ENCODE data around the gene APOC4. TPM values are rescaled to one million over a fixed set of nuclear protein-coding genes. Genes with fewer than 3 reads are reported as not detected.

Gene APOC4
- polyA plus RNA-seq, 1 donor (not counting 4 experiments of a cell fraction or from before 2014, with no cell fraction given): not detected

GRCh38 chr19:44905437-44906160, 36.4 kb upstream of the APOC4 start, which contains the start of gene APOE:
Gene APOE, plus strand, starts transcription at chr19:44905796. Its CDS starts 829 bp downstream, at chr19:44906625.
- no peak for DNase-seq (ENCODE audit: low read depth, low spot score)
- H3K9ac ChIP-seq (ENCODE audit: control insufficient read depth, extremely low read depth, insufficient read depth, low read length): peak within 1 kb of the TSS; percentile 30
- peaks cover 9% of the 10 kb centered on the region for H3K27me3 ChIP-seq (ENCODE audit: control insufficient read depth, extremely low read depth, insufficient read depth, low read length)
- no peaks in the 10 kb centered on the region for H3K9me1 ChIP-seq (ENCODE audit: control insufficient read depth, extremely low read depth, insufficient read depth, low read length)
- H3K4me3 ChIP-seq (ENCODE audit: control insufficient read depth in 2 of 3, extremely low read depth in 1 of 3, insufficient read depth in 2 of 3, low read depth in 1 of 3, low read length in 3 of 3): peak within 1 kb of the TSS in 2 of 3 experiments; percentile 32 to 38
- H3K79me2 ChIP-seq (ENCODE audit: control insufficient read depth, insufficient read depth, low read length): no peaks in the 10 kb centered on the region
- TF ChIP-seq CTCF (optimal IDR thresholded peaks at IDR 0.05 in 1 of 3, IDR thresholded peaks at IDR 0.05 in 1 of 3, conservative IDR thresholded peaks at IDR 0.05 in 1 of 3; ENCODE audit: extremely low read depth in 1 of 3, insufficient read depth in 2 of 3, low read length in 3 of 3): no peak
- TF ChIP-seq EZH2 (IDR thresholded peaks at IDR 0.05; ENCODE audit: low read length): no peak
- H3K4me2 ChIP-seq (ENCODE audit: control insufficient read depth, extremely low read depth, insufficient read depth, low read depth, low read length): peak within 1 kb of the TSS; percentile 55
- H4K20me1 ChIP-seq (ENCODE audit: control insufficient read depth, extremely low read depth, insufficient read depth, low read length): peaks cover 3% of the 10 kb centered on the region
- dilution Hi-C loops (cut with MboI; ENCODE audit: extremely low pct_ligation_motif_present, low sequenced_read_pairs): no loop called here
- FAIRE-seq: no peak
- peaks cover 3% of the 10 kb centered on the region for H3K4me1 ChIP-seq (ENCODE audit: control insufficient read depth, extremely low read depth, insufficient read depth, low read length)
- peaks cover 12 to 19% of the 10 kb centered on the region in 2 experiments for H3K36me3 ChIP-seq (ENCODE audit: control insufficient read depth in 2 of 2, extremely low read depth in 1 of 2, insufficient read depth in 2 of 2, low read length in 2 of 2)
- H2AFZ ChIP-seq (ENCODE audit: control insufficient read depth, low read length): peak within 1 kb of the TSS; percentile 43
- no peak within 1 kb of the TSS for H3K27ac ChIP-seq (ENCODE audit: control insufficient read depth, insufficient read depth, low read length)
- no peaks in the 10 kb centered on the region for H3K9me3 ChIP-seq (ENCODE audit: control insufficient read depth, low read depth, low read length)

GRCh38 chr19:44907613-44908012, 34.4 kb upstream of the APOC4 start:
- Histone ChIP-seq H3K27ac (ENCODE audit: control insufficient read depth, insufficient read depth, low read length) (no peak overlapping the region), H3K4me1 (ENCODE audit: control insufficient read depth, extremely low read depth, insufficient read depth, low read length) (peaks cover 11% of the 10 kb centered on the region), H2AFZ (ENCODE audit: control insufficient read depth, low read length) (no peak overlapping the region), H3K9me3 (ENCODE audit: control insufficient read depth, low read depth, low read length) (no peaks in the 10 kb centered on the region), H3K4me2 (ENCODE audit: control insufficient read depth, extremely low read depth, insufficient read depth, low read depth, low read length) (no peak overlapping the region), H3K9me1 (ENCODE audit: control insufficient read depth, extremely low read depth, insufficient read depth, low read length) (no peaks in the 10 kb centered on the region), H3K36me3 (ENCODE audit: control insufficient read depth in 2 of 2, extremely low read depth in 1 of 2, insufficient read depth in 2 of 2, low read length in 2 of 2) (peaks cover 5 to 8% of the 10 kb centered on the region in 2 experiments), H4K20me1 (ENCODE audit: control insufficient read depth, extremely low read depth, insufficient read depth, low read length) (peaks cover 3% of the 10 kb centered on the region), H3K79me2 (ENCODE audit: control insufficient read depth, insufficient read depth, low read length) (no peaks in the 10 kb centered on the region), H3K4me3 (ENCODE audit: control insufficient read depth in 2 of 3, extremely low read depth in 1 of 3, insufficient read depth in 2 of 3, low read depth in 1 of 3, low read length in 3 of 3) (no peak overlapping the region), H3K27me3 (ENCODE audit: control insufficient read depth, extremely low read depth, insufficient read depth, low read length) (peaks cover 9% of the 10 kb centered on the region), H3K9ac (ENCODE audit: control insufficient read depth, extremely low read depth, insufficient read depth, low read length) (no peak overlapping the region)
- dilution Hi-C loops (cut with MboI; ENCODE audit: extremely low pct_ligation_motif_present, low sequenced_read_pairs): no loop called here
- DNase-seq (ENCODE audit: low read depth, low spot score): no peak
- FAIRE-seq: no peak
- TF ChIP-seq CTCF (optimal IDR thresholded peaks at IDR 0.05 in 1 of 3, IDR thresholded peaks at IDR 0.05 in 1 of 3, conservative IDR thresholded peaks at IDR 0.05 in 1 of 3; ENCODE audit: extremely low read depth in 1 of 3, insufficient read depth in 2 of 3, low read length in 3 of 3) (no peak), EZH2 (IDR thresholded peaks at IDR 0.05; ENCODE audit: low read length) (no peak)

All from keratinocyte (primary cell).